HL-60/S4 (cell line): ENCODE results near the gene PRKG1.

ENCODE experiments used
- in situ Hi-C: fragments of 300-500 bp; cut with MboI; formaldehyde crosslinking; loops from 2 replicates; pipeline ENCODE4 v1.14.3; 2022; ENCODE audit warnings: low sequenced_read_pairs

The PRKG1 gene

DNA sequence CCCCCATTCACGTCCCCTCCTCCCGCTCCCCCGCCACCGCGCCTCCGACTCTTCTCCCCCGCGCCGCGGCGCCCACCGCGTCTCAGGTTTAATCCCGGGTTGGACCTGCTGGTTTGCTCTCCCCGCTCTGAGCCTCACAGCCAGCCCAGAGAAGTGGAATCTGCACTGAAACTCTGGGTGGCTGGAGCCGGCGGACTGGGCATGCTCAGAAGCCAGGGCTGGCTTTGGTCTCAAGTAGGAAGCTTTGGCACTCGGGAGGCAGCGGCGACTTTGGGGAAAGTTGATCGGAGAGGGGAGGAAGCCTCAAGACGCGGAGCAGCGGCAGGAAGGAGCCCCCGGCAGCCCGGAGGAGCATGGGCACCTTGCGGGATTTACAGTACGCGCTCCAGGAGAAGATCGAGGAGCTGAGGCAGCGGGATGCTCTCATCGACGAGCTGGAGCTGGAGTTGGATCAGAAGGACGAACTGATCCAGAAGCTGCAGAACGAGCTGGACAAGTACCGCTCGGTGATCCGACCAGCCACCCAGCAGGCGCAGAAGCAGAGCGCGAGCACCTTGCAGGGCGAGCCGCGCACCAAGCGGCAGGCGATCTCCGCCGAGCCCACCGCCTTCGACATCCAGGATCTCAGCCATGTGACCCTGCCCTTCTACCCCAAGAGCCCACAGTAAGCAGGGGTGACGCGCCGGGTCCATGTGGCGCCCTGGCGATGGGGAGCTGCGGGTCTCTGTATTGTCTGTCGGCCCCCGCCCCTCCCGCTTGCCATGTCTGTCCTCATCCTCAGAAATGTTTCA, at the start of gene PRKG1:
TSS of gene PRKG1 (plus strand) at position 250 of the 791 bp plus-strand sequence.
- in situ Hi-C loops = no loop called here

DNA sequence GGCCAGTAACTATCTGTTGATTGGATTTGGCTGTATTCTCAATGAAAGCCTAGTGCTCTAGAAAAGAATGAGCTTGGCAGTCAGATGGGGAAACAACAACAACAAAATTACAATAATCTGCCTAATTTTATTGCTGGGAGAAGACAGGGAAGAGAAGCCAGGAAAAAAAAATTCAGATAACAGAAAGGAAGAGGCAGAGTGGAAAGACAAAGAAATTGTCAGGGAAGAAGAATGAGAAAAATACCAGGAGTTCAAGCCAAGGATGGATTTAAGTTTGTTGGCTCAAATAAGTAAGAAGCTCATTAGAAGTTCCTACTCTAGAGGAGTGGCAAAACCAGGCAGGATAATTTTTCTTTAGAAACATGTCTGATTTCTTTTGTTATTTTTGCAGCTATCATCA, 45.9 kb upstream of the PRKG1 start:
- in situ Hi-C loops = no loop called here

DNA sequence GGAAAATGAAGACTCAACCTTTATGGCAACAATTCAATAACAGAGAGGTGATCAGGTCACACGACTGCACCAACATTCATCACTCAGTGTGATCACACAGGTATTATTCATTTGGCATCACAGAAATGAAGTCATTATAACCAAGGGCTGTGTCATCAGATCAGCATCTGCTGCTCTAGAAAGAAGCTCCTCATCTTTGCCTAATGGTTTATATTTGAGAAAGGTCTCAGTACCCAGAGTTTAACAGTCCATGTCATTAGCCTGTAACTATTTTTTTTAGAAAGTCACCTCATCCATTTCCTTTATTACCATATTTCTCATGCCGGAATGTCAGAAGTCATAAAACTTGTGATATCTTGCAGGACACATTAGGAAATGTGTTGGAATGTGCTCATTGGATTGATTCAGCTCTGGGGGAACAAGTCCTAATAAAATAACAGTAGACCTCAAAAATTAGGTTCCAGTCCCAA, 45.1 kb upstream of the PRKG1 start:
- in situ Hi-C loops = no loop called here

DNA sequence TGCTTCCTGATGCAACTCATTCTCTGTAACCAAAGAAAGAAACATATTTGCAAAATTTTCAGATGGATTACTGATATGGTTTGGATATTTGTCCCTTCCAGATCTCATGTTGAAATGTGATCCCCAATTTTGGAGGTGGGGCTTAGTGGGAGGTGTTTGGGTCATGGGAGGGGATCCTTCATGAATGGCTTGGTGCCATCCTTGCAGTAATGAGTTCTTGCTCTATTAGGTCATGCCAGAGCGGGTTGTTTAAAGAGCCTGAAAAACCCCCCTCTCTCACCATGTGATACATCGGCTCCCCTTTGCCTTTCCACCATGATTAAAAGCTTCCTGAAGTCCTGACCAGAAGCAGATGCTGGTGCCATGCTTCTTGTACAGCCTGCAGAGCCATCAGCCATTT, 43.8 kb upstream of the PRKG1 start:
- in situ Hi-C loops = no loop called here

DNA sequence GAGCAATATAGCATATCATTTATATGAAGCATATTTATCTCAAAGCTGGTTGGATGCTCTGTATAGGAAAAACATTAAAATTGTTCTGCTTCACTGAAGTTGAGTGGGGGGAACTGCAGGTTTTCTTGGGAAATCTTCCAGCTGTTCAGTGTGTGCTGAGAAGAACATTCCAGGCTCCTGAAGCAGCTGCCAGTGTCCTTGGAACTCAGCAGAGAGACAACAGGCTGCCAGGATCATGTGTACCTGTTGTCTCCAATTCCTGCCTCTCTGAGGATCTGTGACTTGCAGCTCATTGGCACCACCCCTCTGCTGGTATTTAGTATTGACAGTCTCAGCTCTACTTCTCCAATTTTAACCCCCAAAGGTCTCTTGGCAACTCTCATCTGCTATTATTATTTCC, 42.3 kb upstream of the PRKG1 start:
- in situ Hi-C loops = no loop called here

DNA sequence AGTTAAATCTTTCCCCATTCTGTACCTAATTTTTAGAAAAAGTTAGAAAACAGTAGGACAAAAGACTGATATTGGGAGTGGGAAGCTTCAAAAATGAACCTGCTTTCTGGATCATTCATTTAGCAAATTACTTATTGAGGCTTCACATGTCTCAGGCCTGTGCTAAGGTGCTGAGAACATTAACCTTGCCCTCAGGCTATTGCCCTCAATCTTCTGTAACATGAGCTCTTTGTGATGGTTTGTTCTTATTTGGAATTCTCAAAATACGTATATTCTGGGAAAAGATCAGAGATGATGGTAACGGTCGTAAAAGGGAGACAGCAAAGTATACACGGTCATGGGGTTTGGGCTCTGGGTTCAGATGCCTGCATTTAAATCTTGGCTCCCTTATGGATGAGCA, 39.5 kb upstream of the PRKG1 start:
- in situ Hi-C loops = no loop called here

DNA sequence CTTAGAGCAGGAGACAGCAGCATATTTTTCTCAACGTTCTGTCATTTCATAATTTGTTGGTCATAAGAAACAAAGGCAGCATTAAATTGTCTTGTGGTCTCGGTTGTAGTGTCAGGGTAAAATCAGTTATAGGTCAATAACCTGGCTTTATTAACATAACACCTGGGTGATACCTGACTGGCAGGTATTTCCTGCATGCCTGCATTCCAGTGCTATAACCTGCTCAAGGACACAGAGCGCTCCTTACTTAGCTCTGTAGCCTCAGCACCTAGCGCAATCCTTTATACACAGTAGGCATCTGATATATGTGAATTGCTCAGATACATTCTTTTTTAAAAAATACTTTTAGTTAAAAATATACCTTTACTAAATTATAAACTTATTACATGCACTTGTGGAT, 38.9 kb upstream of the PRKG1 start:
- in situ Hi-C loops = no loop called here

DNA sequence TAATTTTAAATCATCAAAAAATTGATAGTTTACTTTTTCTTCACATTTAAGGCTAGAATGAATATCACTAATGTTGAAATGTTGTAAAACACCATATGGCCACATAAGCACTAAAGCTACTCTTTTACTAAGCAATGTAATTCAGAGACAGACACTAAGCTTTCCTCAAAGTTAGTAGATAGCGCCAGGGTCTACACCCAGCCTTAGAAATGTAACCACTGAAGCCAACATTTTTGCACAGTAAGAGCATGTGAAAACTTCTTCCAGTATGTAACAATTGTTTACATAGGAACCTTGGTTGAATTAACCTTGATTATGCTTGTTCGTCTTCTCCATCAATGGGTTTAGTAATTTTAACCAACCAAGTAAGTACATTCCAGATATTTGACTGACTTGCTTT, 28.4 kb upstream of the PRKG1 start:
- in situ Hi-C loops = no loop called here

DNA sequence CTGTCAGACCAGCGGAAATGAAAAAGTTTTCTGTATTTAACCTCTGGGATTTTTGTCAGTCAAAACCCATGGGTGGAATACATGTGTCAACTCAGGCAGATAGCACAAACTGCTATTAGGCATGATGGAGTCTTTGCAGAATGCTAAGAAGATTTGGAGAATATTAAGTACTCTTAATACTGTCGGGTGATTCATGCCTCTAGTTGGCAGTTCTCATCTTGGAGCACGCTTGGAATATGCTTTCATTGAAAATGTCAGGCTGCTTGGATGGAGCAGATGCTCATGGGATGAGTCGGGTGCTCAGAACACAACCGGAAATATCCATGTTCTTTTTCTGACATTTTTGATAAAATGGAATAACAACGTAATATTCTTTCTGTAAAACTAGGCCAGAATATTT, 27.6 kb upstream of the PRKG1 start:
- in situ Hi-C loops = no loop called here

DNA sequence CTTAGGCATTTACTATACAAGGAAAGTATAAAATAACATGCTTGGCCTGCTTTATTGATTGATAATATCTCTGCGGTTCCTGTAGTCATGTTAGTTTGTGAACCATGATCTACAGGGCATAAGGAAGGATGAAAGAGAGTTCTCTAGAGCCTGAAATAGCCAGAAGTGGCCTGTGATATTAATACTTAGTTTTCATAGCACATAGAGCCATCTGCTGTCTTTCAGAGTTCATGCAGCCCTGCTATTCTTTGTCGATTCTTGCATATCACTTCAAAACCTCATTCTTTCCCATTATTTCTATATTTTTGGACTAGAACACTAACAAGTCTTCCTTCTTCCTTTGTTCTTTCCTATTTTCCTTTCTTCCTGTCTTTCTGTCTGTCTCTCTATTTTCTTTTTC, 26.4 kb upstream of the PRKG1 start:
- in situ Hi-C loops = no loop called here

DNA sequence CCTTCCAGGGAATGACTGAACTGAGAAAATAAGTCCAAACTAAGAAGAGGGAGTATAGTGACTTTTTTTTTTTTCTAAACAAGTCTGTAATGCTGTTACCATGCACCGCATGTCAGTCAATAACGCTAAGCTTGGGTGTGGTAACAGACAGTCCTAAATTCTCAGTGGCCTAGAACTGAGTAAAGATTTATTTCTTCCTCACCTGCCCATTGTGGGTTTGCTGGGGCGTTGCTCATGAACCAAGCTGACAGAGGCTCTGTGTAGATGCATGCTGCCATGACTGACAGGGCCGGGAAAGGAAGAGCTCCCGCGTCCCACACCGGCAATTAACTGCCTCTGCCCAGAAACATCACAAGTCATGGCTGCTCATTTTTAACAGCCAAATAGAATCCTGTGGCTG, 25.5 kb upstream of the PRKG1 start:
- in situ Hi-C loops = no loop called here

DNA sequence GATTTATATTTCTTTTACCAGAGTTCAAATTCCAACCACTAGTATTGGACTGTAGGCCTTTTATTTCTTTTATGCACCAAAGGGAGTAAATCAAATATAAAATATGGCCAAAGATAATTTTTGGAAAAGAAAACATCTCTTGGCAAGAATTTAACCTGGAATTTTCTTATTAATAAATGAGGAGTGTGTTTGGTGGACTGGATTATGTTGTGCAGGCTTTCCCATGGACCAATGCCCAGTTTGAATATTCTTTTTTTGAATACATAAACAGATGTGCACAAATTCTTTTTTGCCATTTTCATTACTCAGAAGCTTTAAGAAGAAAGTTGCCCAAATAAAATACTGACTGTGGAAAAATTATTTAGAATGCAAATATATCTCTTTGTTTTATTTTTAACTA, 22.1 kb upstream of the PRKG1 start:
- in situ Hi-C loops = no loop called here

DNA sequence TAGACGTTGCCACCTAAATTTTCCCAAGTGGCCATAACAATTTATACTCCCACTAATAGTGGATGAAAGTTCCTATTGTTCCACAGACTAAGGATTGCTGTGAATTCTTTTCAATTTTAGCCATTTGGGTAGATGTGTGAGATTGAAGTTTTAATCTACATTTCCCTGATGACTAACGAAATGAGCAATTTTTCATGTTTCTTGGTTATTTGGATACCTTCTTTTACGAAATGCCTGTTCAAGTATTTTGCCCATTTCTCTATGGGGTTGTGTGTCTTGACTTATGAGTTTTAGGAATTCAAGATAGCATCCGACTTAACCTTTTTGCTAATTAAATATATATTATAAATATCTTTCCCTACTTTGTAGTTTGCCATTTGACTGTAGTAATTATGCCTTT, 16.4 kb upstream of the PRKG1 start:
- in situ Hi-C loops = no loop called here

DNA sequence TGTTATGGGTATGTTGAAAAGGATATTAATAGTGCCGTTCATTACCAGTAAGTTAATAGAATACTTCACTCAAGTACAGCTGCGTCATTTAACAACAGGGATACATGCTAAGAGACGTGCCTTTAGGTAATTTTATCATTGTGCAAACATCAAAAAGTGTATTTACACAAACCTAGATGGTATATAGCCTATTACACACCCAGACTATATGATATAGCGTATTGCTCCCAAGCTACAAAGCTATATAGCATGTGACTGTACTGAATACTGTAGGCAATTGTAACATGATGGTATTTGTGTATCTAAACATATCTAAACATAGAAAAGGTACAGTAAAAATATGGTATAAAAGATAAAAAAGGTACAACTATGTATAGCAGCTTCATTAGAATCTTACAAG, 11.1 kb upstream of the PRKG1 start:
- in situ Hi-C loops = no loop called here

DNA sequence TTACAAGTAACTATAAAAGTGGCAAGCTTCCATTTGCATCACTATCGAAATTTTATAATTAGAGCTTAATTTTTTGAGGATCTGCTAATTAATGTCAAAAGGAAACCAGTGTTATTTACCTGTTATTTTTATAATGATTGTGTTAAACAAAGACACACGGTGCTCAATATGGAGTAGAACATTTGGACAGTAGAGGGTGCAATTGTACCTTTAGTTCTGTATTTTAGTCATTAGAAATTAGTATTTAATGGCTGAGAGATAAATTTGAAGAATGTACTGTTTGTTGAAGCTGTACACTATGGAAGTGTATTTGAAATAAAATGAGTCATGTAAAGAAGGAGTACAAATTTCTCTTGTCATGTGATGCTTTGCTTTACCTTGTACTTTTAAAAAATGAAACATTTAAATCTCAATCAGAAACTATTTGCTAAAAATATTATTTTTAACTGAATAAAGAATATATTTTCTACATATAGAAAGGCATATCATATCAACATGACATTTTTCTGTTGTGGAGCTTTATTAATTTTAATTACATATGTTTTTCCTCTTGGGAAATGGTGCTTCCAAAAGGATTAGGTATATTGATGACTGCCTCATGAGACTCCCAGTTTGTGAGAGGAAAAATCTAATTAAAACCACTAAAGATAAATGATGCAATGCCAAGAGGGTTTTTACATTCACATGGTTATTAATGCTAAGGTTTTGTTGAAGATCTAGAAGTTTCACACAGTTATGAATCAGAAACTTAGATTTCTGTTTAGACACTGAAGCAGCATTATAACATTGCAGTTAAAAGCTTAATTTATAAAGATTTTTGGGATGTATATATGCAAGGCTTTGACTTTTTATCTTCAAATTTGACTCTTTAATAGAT, 10.4 kb upstream of the PRKG1 start:
- in situ Hi-C loops = no loop called here

DNA sequence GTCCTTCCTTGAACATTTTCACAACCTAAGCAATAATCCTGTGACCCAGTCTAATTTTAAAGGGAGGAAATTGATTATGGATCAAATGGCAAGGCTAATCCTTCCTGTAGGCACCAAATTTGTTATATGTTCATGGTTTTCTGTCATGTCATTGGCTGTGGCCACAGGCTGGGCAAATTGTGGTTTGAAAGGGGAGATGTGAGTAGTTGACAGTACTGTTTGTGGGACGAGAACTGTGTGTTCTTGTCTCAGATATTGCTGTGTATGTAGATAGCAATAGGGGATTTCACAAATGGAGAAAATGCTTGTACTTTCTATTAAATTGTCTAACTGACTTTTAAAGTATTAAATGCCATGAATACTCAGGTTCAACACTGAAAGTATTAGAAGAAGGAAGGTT, 8.1 kb upstream of the PRKG1 start:
- in situ Hi-C loops = no loop called here

DNA sequence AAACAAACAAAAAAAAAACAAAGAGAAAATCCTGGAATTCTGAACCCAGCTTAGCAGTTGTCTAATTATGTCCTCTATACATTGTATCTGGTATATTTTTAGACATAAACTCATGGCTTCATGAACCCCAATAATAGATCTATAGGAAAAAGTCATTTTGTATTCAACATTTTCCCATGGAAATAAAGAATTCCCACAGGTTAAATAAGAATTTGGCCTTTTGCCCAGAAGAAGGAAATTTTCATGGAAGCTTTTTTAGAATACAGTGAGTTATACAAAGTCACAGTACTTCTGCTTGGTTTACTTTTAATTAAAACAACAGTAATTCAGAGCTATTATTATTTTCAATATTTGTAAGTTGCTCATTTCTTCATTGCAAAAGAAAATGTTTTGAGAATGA, 2.1 kb upstream of the PRKG1 start:
- in situ Hi-C loops = no loop called here

DNA sequence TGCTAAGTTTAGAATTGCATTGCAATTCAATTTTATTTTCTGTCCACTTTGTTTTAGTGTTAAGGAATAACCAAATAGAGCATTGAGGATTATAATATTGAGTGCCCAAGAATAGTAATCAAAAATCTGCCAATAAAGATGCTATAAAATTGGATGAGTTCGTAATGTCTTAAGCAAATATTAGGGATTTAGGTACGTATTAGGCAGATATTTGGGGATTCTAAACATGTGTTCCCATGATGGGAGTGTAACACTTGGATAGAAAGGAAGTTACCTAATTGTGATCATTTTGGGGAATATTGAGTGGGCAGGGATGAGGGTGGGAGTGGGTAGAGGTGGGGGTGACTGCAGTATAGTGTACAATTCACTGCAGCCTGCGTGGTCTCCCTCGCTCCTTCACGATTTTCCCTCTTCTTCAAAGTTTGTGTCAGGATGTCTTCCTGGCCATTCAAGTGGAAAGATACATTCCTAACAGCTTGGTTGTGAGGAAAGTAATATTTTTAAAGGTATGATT, 1.3 kb upstream of the PRKG1 start:
- in situ Hi-C loops = no loop called here

DNA sequence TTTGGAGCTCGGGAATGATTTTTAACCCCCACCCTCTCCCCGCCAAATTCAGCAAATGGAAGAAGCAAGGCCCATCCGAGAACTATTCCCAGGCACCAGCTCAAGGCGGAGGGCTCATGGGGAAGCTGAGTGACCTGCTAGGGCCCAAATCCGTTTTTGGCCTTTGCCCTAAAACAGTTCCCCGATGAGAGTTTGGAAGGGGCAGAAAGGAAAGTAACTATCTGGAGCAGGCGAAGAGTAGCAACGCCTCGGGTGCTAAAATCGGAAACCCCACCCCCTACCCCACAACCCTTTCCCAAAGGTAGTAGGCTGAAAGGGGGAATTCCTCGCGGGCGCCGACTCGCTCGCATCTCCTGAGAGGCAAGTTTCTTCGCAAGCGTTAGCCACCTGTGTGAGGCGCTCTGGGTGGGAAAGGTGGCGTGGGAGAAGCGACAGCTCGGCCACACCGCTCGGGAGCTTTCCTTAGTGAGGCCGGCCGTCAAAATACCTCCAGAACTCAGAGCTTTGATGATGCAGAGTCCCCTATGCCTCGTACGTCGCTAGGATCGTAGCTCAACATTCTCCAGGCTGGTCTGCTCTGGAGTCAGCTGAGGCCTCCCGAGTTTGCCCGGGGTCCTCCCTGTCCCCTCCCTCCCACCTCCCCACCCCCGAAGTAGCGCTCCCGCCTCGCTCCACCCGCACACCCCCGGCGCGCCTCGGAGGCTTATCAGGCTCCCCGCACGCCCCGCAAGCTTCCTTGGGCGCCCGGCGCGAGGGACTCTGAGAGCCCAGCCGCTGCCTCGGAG, 642 bp upstream of the PRKG1 start:
- in situ Hi-C loops = no loop called here

DNA sequence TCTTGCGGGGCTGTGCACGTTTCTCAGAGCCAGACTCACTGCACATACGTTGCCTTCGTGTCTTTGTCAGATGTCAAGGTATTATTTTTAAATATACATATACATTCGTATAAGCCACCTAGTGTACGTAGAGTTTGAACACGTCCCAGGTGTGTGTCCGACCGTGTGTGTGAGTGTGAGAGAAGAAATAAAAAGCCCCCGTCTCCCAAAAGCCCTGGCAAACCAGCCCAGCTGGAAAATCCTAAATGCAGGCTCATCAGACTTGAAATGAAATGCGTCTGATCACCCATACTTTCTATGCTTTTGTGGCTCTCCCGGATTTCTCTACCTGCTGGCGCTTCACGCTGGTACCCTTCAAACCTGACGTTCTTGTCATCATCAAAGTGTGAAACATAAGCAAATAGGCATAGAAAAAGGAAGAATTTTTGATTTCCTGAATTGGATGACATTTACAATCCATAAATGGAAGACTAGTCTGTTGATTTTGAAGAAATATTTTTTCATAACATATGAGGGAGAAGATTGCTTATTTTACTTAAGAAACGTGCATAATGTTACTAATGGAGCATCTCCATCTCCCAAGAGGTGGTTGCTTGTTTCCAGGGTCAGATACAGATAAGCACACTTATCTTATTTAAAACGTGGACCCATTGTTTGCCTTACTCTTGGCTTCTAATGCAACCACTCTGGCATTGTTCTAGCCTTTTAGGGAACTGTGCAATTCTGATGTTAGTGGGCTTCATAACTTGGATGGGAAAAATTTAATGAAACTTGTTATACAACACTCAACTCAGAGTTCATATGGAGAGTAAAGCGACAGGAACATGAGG, 971 bp downstream of the PRKG1 start:
- in situ Hi-C loops = no loop called here
